CD4-positive, alpha-beta T cell treated with Interleukin-10 for 1 hour (primary cell): ENCODE results near the gene KIF26B.
"Not testable (repeated sequence)": the region's sequence is repeated elsewhere in the genome, so short reads cannot be mapped to it uniquely, and the experiment has no call there.

Experiments used
- DNase-seq: peaks from one replicate; pipeline ENCODE4 v3.0.0-alpha.2; 2020

Gene KIF26B

GRCh38 chr1:245671349-245671748 is 516.6 kb downstream of the KIF26B start:
- DNase-seq = no peak

- DNase-seq = no peak
Observed at GRCh38 chr1:245671966-245672767, 517.4 kb downstream of the KIF26B start.

GRCh38 chr1:245672836-245673656 is 518.3 kb downstream of the KIF26B start:
- not testable (repeated sequence) for DNase-seq

- no peak for DNase-seq
Observed at GRCh38 chr1:245673881-245674414, 519.2 kb downstream of the KIF26B start.

- no peak for DNase-seq
Observed at GRCh38 chr1:245677461-245678240, 522.9 kb downstream of the KIF26B start.

GRCh38 chr1:245678860-245679411 is 524.2 kb downstream of the KIF26B start:
- no peak for DNase-seq

GRCh38 chr1:245679821-245680780 is 525.3 kb downstream of the KIF26B start:
- no peak for DNase-seq

- DNase-seq = no peak
Observed at GRCh38 chr1:245682638-245683628, 528.1 kb downstream of the KIF26B start.

- DNase-seq = no peak
Observed at GRCh38 chr1:245683676-245684075, 528.9 kb downstream of the KIF26B start.

- DNase-seq = no peak
Observed at GRCh38 chr1:245684166-245684565, 529.4 kb downstream of the KIF26B start.

GRCh38 chr1:245684571-245684970 is 529.8 kb downstream of the KIF26B start:
- DNase-seq = no peak

GRCh38 chr1:245685111-245685810 is 530.5 kb downstream of the KIF26B start:
- DNase-seq = no peak

GRCh38 chr1:245686006-245686405 is 531.2 kb downstream of the KIF26B start:
- no peak for DNase-seq

GRCh38 chr1:245686446-245687030 is 531.8 kb downstream of the KIF26B start:
- no peak for DNase-seq

- no peak for DNase-seq
Observed at GRCh38 chr1:245687152-245687635, 532.4 kb downstream of the KIF26B start.

GRCh38 chr1:245687636-245688535 is 533.1 kb downstream of the KIF26B start:
- no peak for DNase-seq

- DNase-seq = no peak
Observed at GRCh38 chr1:245688536-245689453, 534.0 kb downstream of the KIF26B start.
